ENCODE results near the gene HAS3.
A peak's percentile ranks its signal among the peaks of the same experiment; 100 is the strongest.
"Not testable (repeated sequence)": the region's sequence is repeated elsewhere in the genome, so short reads cannot be mapped to it uniquely, and the experiment has no call there.

HAS3 gene

GRCh38 chr16:69118994-69119393 lies 13.5 kb downstream of the HAS3 start:
- DNase-seq: no peak

- DNase-seq: no peak
These were observed 14.1 kb downstream of the HAS3 start for GRCh38 chr16:69119536-69119935.

GRCh38 chr16:69120096-69120664 lies 14.7 kb downstream of the HAS3 start:
- DNase-seq: no peak

GRCh38 chr16:69123910-69124309 lies 18.5 kb downstream of the HAS3 start:
- DNase-seq: no peak

GRCh38 chr16:69124406-69124805 lies 19.0 kb downstream of the HAS3 start:
- not testable (repeated sequence) for DNase-seq

GRCh38 chr16:69124961-69125360 lies 19.5 kb downstream of the HAS3 start:
- DNase-seq: not testable (repeated sequence)

- no peak for DNase-seq
These were observed 20.8 kb downstream of the HAS3 start for GRCh38 chr16:69126221-69126620.

- not testable (repeated sequence) for DNase-seq
These were observed 21.3 kb downstream of the HAS3 start for GRCh38 chr16:69126801-69127200.

GRCh38 chr16:69127966-69128510 lies 22.6 kb downstream of the HAS3 start:
- DNase-seq: no peak

GRCh38 chr16:69130461-69130860 lies 25.0 kb downstream of the HAS3 start:
- DNase-seq: no peak

- DNase-seq: no peak
These were observed 25.9 kb downstream of the HAS3 start for GRCh38 chr16:69131167-69131838.

GRCh38 chr16:69131839-69132423 lies 26.5 kb downstream of the HAS3 start:
- DNase-seq: peak; percentile 44

GRCh38 chr16:69132424-69133252 lies 27.2 kb downstream of the HAS3 start, which contains the start of the genes CHTF8 and UTP4:
Gene CHTF8, minus strand, starts transcription at chr16:69132588. Its CDS starts 11,130 bp downstream, at chr16:69121458.
Gene UTP4, plus strand, starts transcription at chr16:69132649. Its CDS starts 811 bp downstream, at chr16:69133460.
- DNase-seq: peak; percentile 44

GRCh38 chr16:69133373-69133954 lies 28.0 kb downstream of the HAS3 start:
- no peak for DNase-seq

- no peak for DNase-seq
These were observed 33.2 kb downstream of the HAS3 start for GRCh38 chr16:69138608-69139007.

GRCh38 chr16:69139464-69139863 lies 34.0 kb downstream of the HAS3 start:
- not testable (repeated sequence) for DNase-seq

GRCh38 chr16:69141014-69141413 lies 35.6 kb downstream of the HAS3 start:
- no peak for DNase-seq

- no peak for DNase-seq
These were observed 36.5 kb downstream of the HAS3 start for GRCh38 chr16:69141936-69142335.

- DNase-seq: no peak
These were observed 37.7 kb downstream of the HAS3 start for GRCh38 chr16:69143116-69143515.

GRCh38 chr16:69145658-69146057 lies 40.2 kb downstream of the HAS3 start:
- DNase-seq: no peak

GRCh38 chr16:69149621-69150020 lies 44.2 kb downstream of the HAS3 start:
- DNase-seq: not testable (repeated sequence)

GRCh38 chr16:69150146-69150865 lies 44.9 kb downstream of the HAS3 start:
- DNase-seq: peak; percentile 25

Measured in NCI-H1105 (cell line).